Activated CD4-positive, alpha-beta T cell treated with anti-CD3 and anti-CD28 coated beads, Interleukin-2, amount 50 U/mL, for 16 hours (primary cell): Measurements from ENCODE around the gene MEX3B.
"Not testable (repeated sequence)": the region's sequence is repeated elsewhere in the genome, so short reads cannot be mapped to it uniquely, and the experiment has no call there.

Experiments
- DNase-seq: peaks from one replicate; pipeline ENCODE4 v3.0.0-alpha.2; 2020

MEX3B gene

GRCh38 chr15:81995081-81995480, 50.7 kb downstream of the MEX3B start:
- not testable (repeated sequence) for DNase-seq

- no peak for DNase-seq
These were observed 53.3 kb downstream of the MEX3B start for GRCh38 chr15:81992523-81992922.
